HG02798 (cell line): ENCODE results near the gene F10.

Experiments used
- ATAC-seq: cut with Tn5 transposase; IDR thresholded peaks from one replicate; pipeline ENCODE4 v1.9.1; 2021; ENCODE audit warnings: mild to moderate bottlenecking; ENCODE audit not compliant: unreplicated experiment, poor library complexity

F10 gene

GRCh38 chr13:113129480-113129879 is 6.9 kb downstream of the F10 start:
- ATAC-seq = no peak

GRCh38 chr13:113129921-113130750 is 7.5 kb downstream of the F10 start:
- ATAC-seq = no peak

GRCh38 chr13:113135281-113135760 is 12.7 kb downstream of the F10 start:
- ATAC-seq = no peak

- no peak for ATAC-seq
Observed at GRCh38 chr13:113137691-113138298, 15.2 kb downstream of the F10 start.

GRCh38 chr13:113138792-113139551 is 16.4 kb downstream of the F10 start:
- ATAC-seq = no peak

- no peak for ATAC-seq
Observed at GRCh38 chr13:113139577-113139976, 17.0 kb downstream of the F10 start.

- ATAC-seq = no peak
Observed at GRCh38 chr13:113140677-113141600, 18.3 kb downstream of the F10 start.

- ATAC-seq = no peak
Observed at GRCh38 chr13:113141601-113141970, 19.0 kb downstream of the F10 start.

GRCh38 chr13:113142876-113143275 is 20.3 kb downstream of the F10 start:
- ATAC-seq = no peak

GRCh38 chr13:113143466-113144254 is 21.1 kb downstream of the F10 start:
- ATAC-seq = no peak

- no peak for ATAC-seq
Observed at GRCh38 chr13:113144255-113144629, 21.6 kb downstream of the F10 start.

- no peak for ATAC-seq
Observed at GRCh38 chr13:113145496-113145895, 22.9 kb downstream of the F10 start.

- ATAC-seq = no peak
Observed at GRCh38 chr13:113145911-113146598, 23.5 kb downstream of the F10 start.

- no peak for ATAC-seq
Observed at GRCh38 chr13:113146750-113147149, 24.2 kb downstream of the F10 start.

GRCh38 chr13:113147206-113147605 is 24.6 kb downstream of the F10 start:
- ATAC-seq = no peak

- ATAC-seq = no peak
Observed at GRCh38 chr13:113148407-113148806, 25.8 kb downstream of the F10 start.

- no peak for ATAC-seq
Observed at GRCh38 chr13:113148940-113149503, 26.4 kb downstream of the F10 start.
